C4-2B (cell line): ENCODE results near the gene IFT172.

ENCODE experiments used
- ZFX ChIP-seq: fragments of 450-650 bp; IDR thresholded peaks from 2 replicates; pipeline ENCODE4 v1.6.1; 2017
- TF ChIP-seq, protein P1 (sequence below): fragments of 450-650 bp; conservative IDR thresholded peaks from 2 replicates; pipeline ENCODE4 v1.5.1; 2017; ENCODE audit warnings: mild to moderate bottlenecking

DNA sequence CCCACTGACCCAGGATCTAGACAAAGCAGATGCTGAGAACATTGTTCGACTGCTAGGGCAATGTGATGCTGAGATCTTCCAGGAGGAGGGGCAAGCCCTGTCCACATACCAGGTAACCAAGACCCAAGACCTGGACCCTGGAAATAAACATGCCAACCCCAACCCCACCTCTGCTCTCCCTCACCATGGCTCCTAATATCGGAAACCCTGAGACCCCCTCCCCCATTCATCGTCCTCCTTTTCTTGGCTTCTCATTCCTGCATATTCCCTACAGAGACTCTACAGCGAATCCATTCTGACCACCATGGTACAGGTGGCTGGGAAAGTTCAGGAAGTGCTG lies 7.7 kb upstream of the IFT172 start:
- TF ChIP-seq, protein P1, sequence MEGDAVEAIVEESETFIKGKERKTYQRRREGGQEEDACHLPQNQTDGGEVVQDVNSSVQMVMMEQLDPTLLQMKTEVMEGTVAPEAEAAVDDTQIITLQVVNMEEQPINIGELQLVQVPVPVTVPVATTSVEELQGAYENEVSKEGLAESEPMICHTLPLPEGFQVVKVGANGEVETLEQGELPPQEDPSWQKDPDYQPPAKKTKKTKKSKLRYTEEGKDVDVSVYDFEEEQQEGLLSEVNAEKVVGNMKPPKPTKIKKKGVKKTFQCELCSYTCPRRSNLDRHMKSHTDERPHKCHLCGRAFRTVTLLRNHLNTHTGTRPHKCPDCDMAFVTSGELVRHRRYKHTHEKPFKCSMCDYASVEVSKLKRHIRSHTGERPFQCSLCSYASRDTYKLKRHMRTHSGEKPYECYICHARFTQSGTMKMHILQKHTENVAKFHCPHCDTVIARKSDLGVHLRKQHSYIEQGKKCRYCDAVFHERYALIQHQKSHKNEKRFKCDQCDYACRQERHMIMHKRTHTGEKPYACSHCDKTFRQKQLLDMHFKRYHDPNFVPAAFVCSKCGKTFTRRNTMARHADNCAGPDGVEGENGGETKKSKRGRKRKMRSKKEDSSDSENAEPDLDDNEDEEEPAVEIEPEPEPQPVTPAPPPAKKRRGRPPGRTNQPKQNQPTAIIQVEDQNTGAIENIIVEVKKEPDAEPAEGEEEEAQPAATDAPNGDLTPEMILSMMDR: no peak
- TF ChIP-seq ZFX: no peak
